Nephron (organoid): ENCODE measurements around the gene CDK12.
A peak's percentile ranks its signal among the peaks of the same experiment; 100 is the strongest.
"Not testable (repeated sequence)": the region's sequence is repeated elsewhere in the genome, so short reads cannot be mapped to it uniquely, and the experiment has no call there.

Experiments
- H3K27ac Mint-ChIP-seq, 3 experiments: 2 replicates each; pipeline ENCODE4 v1.8.0; 2020; ENCODE audit warnings: mixed read lengths in 3 of 3, mild to moderate bottlenecking in 2 of 3, moderate library complexity in 1 of 3
- H3K27me3 Mint-ChIP-seq: 2 replicates; pipeline ENCODE4 v1.8.0; 2021; ENCODE audit warnings: low read depth, mild to moderate bottlenecking, moderate library complexity, mixed read lengths
- H3K36me3 Mint-ChIP-seq: 2 replicates; pipeline ENCODE4 v1.8.0; 2020; ENCODE audit warnings: low read depth, mixed read lengths
- H3K4me1 Mint-ChIP-seq: 2 replicates; pipeline ENCODE4 v1.8.0; 2020; ENCODE audit warnings: mixed read lengths
- H3K4me3 Mint-ChIP-seq, 3 experiments: 2 replicates each; pipeline ENCODE4 v1.8.0; 2020; ENCODE audit warnings: mild to moderate bottlenecking in 3 of 3, mixed read lengths in 3 of 3, moderate library complexity in 2 of 3
- H3K9me3 Mint-ChIP-seq: 2 replicates; pipeline ENCODE4 v1.8.0; 2020; ENCODE audit warnings: mixed read lengths
- TF ChIP-seq, protein P1 (sequence below), 3 experiments: fragments of 200-600 bp; sonication (generic); IDR thresholded peaks; one replicate each; pipeline ENCODE4 v1.5.0; 2021; ENCODE audit warnings: antibody characterized with exemption in 3 of 3; ENCODE audit not compliant: unreplicated experiment in 3 of 3

CDK12 gene

GRCh38 chr17:39461113-39461925, at the start of gene CDK12:
Gene CDK12, plus strand, starts transcription at chr17:39461486. Its CDS starts 586 bp downstream, at chr17:39462072.
- peak within 1 kb of the TSS; percentile 90 to 95 (median 94) for H3K4me3 Mint-ChIP-seq
- H3K36me3 Mint-ChIP-seq = peaks cover 8% of the 10 kb centered on the region
- peaks cover 13% of the 10 kb centered on the region for H3K4me1 Mint-ChIP-seq
- peak within 1 kb of the TSS; percentile 97 to 99 (median 98) for H3K27ac Mint-ChIP-seq
- TF ChIP-seq, protein P1, sequence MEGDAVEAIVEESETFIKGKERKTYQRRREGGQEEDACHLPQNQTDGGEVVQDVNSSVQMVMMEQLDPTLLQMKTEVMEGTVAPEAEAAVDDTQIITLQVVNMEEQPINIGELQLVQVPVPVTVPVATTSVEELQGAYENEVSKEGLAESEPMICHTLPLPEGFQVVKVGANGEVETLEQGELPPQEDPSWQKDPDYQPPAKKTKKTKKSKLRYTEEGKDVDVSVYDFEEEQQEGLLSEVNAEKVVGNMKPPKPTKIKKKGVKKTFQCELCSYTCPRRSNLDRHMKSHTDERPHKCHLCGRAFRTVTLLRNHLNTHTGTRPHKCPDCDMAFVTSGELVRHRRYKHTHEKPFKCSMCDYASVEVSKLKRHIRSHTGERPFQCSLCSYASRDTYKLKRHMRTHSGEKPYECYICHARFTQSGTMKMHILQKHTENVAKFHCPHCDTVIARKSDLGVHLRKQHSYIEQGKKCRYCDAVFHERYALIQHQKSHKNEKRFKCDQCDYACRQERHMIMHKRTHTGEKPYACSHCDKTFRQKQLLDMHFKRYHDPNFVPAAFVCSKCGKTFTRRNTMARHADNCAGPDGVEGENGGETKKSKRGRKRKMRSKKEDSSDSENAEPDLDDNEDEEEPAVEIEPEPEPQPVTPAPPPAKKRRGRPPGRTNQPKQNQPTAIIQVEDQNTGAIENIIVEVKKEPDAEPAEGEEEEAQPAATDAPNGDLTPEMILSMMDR (IDR thresholded peaks at IDR 0.05; ENCODE audit: unreplicated experiment in 3 of 3) = no peak
- no peaks in the 10 kb centered on the region for H3K27me3 Mint-ChIP-seq
- no peaks in the 10 kb centered on the region for H3K9me3 Mint-ChIP-seq

DNA sequence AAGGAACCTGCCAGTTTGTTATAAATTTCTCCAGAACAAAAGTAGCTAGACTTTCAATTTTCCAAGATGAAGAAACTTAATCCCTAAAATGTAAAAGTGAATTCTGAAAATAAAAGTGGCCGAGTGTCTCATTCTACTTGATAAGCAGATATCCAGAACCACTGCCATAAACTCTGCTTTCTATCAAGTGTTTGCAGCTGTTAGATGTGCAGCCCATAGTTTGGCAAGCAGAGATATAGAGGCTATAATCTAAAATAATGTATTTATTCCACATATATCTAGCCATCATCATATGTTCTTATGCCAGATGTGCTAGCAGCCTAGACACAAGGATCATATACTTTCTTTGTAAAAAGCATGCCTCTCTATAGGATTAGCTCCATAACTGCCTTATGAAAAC, 45.1 kb upstream of the CDK12 start:
- Mint-ChIP-seq H3K36me3 (peaks cover 49% of the 10 kb centered on the region), H3K4me1 (no peaks in the 10 kb centered on the region)

DNA sequence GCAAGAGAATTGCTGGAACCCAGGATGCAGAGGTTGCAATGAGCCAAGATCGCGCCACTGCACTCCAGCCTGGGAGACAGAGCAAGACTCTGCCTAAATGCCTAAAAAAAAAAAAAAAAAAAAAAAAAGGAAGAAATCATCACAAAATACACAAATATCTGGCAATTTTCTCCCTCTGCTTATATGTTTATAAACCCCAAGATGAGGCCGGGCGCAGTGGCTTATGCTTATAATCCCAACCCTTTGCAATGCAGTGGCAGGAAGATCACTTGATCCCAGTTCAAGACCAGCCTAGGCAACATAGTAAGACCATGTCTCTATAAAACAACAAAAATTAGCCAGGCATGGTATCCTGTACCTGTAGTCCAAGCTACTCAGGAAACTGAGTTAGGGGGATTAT, 31.7 kb upstream of the CDK12 start:
- Mint-ChIP-seq H3K27ac (no peak overlapping the region), H3K4me3 (no peak overlapping the region), H3K27me3 (no peaks in the 10 kb centered on the region), H3K4me1 (no peaks in the 10 kb centered on the region), H3K9me3 (no peaks in the 10 kb centered on the region), H3K36me3 (peaks cover 55% of the 10 kb centered on the region)
- TF ChIP-seq, protein P1 (IDR thresholded peaks at IDR 0.05; ENCODE audit: unreplicated experiment in 3 of 3) = no peak

More for the DNA sequence above, 45.1 kb upstream of the CDK12 start:
- Mint-ChIP-seq H3K27ac (no peak overlapping the region), H3K9me3 (no peaks in the 10 kb centered on the region), H3K4me3 (no peak overlapping the region), H3K27me3 (no peaks in the 10 kb centered on the region)
- TF ChIP-seq, protein P1 (IDR thresholded peaks at IDR 0.05; ENCODE audit: unreplicated experiment in 3 of 3) = no peak

DNA sequence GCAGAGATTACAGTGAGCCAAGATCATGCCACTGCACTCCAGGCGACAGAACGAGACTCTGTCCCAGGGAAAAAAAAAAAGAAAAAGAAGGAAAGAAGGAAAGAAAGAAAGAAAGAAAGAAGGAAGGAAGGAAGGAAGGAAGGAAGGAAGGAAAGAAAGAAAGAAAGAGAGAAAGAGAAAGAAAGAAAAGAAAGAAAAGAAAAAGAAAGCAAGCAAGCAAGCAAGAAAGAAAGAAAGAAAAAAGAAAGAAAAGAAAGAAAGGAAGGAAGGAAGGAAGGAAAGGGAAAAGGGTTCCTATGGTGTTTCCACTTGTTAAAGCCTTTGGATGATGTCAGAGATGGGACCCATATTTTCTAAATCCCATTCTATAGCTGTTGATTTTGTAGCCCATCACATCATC, 21.4 kb upstream of the CDK12 start:
- H3K27ac Mint-ChIP-seq, H3K4me3 Mint-ChIP-seq, H3K9me3 Mint-ChIP-seq, H3K4me1 Mint-ChIP-seq, H3K27me3 Mint-ChIP-seq: not testable (repeated sequence)
- H3K36me3 Mint-ChIP-seq = peaks cover 67% of the 10 kb centered on the region

- Mint-ChIP-seq H3K36me3 (peaks cover 67% of the 10 kb centered on the region), H3K4me1 (no peaks in the 10 kb centered on the region), H3K9me3 (no peaks in the 10 kb centered on the region), H3K27ac (no peak overlapping the region), H3K27me3 (no peaks in the 10 kb centered on the region), H3K4me3 (no peak overlapping the region)
- TF ChIP-seq, protein P1 (IDR thresholded peaks at IDR 0.05; ENCODE audit: unreplicated experiment in 3 of 3) = no peak
Measured at GRCh38 chr17:39443326-39443725, 18.0 kb upstream of the CDK12 start.

- Mint-ChIP-seq H3K27me3 (no peaks in the 10 kb centered on the region), H3K4me3 (peak overlapping the region in 2 of 3 experiments; percentile 22 to 82), H3K4me1 (peaks cover 13% of the 10 kb centered on the region), H3K9me3 (no peaks in the 10 kb centered on the region), H3K36me3 (peaks cover 40% of the 10 kb centered on the region), H3K27ac (no peak overlapping the region)
- TF ChIP-seq, protein P1 (IDR thresholded peaks at IDR 0.05; ENCODE audit: unreplicated experiment in 3 of 3) = no peak
Measured at GRCh38 chr17:39447561-39447960, 13.7 kb upstream of the CDK12 start.
